ENCODE data around the gene PATL2. TPM values are rescaled to one million over a fixed set of nuclear protein-coding genes. Genes with fewer than 3 reads are reported as not detected.

PATL2 gene
- total RNA-seq, 2 donors from 2014 or later = 0.26 TPM; not detected in 1

DNA sequence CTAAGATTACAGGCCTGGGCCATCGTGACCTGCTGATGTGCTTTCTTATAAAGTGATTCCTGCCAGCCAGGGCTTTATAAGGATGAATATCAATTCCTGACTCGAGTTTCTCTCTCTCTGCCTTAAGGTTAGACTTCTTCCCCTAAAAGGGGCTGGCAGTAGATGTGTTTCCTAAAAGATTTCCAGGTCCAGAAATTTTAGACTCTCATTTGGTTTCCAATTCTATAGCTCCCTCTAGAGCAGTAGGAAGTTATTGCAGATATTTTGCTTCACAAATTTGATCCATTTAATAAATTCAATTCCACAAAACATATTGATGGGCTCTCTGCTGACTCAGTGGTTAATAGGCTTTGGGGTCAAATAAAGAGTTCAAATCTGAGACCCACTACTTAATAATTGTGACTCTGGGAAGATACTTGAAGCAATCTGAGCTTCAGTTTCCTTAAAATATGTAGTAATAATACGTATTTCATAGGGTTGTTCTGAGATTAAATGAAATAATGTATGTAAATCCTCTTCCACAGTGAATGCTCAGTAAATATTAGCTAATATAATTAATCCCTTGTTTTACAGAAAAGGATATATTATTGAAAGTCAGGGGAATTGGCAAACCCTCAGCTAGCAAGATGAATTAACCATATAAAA is 27.3 kb upstream of the PATL2 start:
- Mint-ChIP-seq H3K9me3 (peaks cover 11% of the 10 kb centered on the region), H3K36me3 (ENCODE audit: low read depth) (no peaks in the 10 kb centered on the region), H3K27me3 (ENCODE audit: insufficient read depth) (no peaks in the 10 kb centered on the region), H3K27ac (no peak overlapping the region), H3K4me1 (peaks cover 5% of the 10 kb centered on the region), H3K4me3 (no peak overlapping the region)
- no peaks in the 10 kb centered on the region for H3K9me3 ChIP-seq (ENCODE audit: control insufficient read depth, low read length)
- TF ChIP-seq, protein P1, sequence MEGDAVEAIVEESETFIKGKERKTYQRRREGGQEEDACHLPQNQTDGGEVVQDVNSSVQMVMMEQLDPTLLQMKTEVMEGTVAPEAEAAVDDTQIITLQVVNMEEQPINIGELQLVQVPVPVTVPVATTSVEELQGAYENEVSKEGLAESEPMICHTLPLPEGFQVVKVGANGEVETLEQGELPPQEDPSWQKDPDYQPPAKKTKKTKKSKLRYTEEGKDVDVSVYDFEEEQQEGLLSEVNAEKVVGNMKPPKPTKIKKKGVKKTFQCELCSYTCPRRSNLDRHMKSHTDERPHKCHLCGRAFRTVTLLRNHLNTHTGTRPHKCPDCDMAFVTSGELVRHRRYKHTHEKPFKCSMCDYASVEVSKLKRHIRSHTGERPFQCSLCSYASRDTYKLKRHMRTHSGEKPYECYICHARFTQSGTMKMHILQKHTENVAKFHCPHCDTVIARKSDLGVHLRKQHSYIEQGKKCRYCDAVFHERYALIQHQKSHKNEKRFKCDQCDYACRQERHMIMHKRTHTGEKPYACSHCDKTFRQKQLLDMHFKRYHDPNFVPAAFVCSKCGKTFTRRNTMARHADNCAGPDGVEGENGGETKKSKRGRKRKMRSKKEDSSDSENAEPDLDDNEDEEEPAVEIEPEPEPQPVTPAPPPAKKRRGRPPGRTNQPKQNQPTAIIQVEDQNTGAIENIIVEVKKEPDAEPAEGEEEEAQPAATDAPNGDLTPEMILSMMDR (conservative IDR thresholded peaks at IDR 0.05) = peak; percentile 78
- no peak overlapping the region for H3K9ac ChIP-seq (ENCODE audit: extremely low read depth, low read length, poor library complexity, severe bottlenecking)
- no peak overlapping the region for H3K27ac ChIP-seq (ENCODE audit: low read depth, low read length)
- H3K4me1 ChIP-seq (ENCODE audit: control insufficient read depth, insufficient read depth, low read length) = no peaks in the 10 kb centered on the region
- DNase-seq = no peak
- no peak overlapping the region for H3K4me3 ChIP-seq (ENCODE audit: low read length)
- 69 to 91% methylated on average over 3 of the region's 3 CpGs for WGBS, 2 experiments (ENCODE audit: insufficient coverage in 1 of 2, insufficient read length in 1 of 2)
- no peaks in the 10 kb centered on the region for H3K36me3 ChIP-seq (ENCODE audit: control insufficient read depth, insufficient read depth, low read length)
- no peaks in the 10 kb centered on the region for H3K27me3 ChIP-seq (ENCODE audit: control insufficient read depth, insufficient read depth, low read length, poor library complexity, severe bottlenecking)

DNA sequence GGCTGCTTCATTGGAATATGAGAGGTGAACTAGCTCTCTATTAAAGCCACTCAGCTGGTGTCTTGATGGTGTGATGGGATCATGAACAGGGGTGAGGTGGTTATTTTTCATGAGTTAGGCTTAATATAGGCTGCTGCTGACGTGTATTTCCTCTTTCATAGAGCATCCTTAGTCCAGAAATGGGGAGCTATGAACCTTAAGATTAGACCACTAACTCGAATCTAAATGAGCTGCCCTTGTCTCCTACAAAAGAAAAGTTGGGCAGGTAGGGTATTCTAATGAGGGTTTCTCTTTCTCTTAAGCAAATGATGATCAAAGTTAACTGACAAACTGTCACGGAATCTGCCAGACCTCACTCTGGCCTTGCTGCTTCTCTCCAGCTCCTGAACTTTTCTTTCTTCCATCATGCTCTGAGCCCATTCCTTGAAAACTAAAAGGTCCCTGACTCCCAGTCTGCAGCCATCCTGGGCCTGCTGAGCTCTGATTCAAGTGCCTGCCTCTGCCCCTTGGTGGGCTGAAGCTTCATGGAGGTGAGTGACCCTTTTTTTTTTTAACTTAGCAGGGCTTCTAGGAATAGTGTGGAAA is 25.1 kb upstream of the PATL2 start, which contains the start of gene TRIM69:
TRIM69 (plus strand) TSS at position 348 of the 585 bp plus-strand sequence; CDS start at position 525, 177 bp downstream.
- Mint-ChIP-seq H3K9me3 (peaks cover 9% of the 10 kb centered on the region), H3K27me3 (ENCODE audit: insufficient read depth) (no peaks in the 10 kb centered on the region), H3K27ac (peak within 1 kb of the TSS; percentile 10), H3K36me3 (ENCODE audit: low read depth) (no peaks in the 10 kb centered on the region), H3K4me3 (no peak within 1 kb of the TSS), H3K4me1 (peaks cover 5% of the 10 kb centered on the region)
- WGBS, 2 experiments (ENCODE audit: insufficient coverage in 1 of 2, insufficient read length in 1 of 2) = 80 to 93% methylated on average over 3 of the region's 3 CpGs
- Histone ChIP-seq H3K9me3 (ENCODE audit: control insufficient read depth, low read length) (no peaks in the 10 kb centered on the region), H3K4me3 (ENCODE audit: low read length) (no peak within 1 kb of the TSS), H3K27ac (ENCODE audit: low read depth, low read length) (no peak within 1 kb of the TSS), H3K36me3 (ENCODE audit: control insufficient read depth, insufficient read depth, low read length) (no peaks in the 10 kb centered on the region), H3K9ac (ENCODE audit: extremely low read depth, low read length, poor library complexity, severe bottlenecking) (no peak within 1 kb of the TSS), H3K4me1 (ENCODE audit: control insufficient read depth, insufficient read depth, low read length) (no peaks in the 10 kb centered on the region), H3K27me3 (ENCODE audit: control insufficient read depth, insufficient read depth, low read length, poor library complexity, severe bottlenecking) (no peaks in the 10 kb centered on the region)
- no peak for DNase-seq
- TF ChIP-seq, protein P1 (conservative IDR thresholded peaks at IDR 0.05) = no peak

DNA sequence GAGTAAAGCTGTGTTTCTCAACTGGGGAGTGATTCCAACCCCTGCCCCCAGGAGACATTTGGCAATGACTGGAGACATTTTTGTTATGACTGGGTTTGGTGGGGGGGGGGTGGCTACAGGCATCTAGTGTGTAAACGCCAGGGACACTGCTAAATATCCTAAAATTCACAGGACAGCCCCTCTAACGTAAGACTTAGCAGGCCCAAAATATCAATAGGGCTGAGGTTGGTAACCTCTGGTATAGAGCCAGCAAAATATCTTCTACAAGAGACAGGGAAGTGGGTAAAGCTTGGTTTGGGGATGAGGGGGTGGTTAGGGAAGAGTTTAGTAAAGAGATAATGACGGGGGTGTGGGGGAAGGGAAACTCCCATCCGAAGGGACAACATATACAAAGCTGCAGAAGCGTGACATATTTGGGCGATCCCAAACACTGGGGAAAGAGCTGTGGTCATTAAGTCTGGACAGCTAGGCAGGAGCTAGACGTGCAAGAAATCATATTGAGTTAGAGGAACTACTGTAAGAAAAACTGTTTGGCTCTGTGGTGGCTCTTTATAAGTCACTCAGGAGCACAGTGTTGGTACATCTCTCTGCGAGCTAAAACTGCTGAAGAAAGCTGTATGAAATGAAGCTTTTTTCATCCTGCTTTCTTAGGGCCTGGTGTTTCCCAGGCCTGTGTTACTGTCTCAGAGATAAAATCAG is 24.5 kb upstream of the PATL2 start:
- Mint-ChIP-seq H3K27ac (peak overlapping the region; percentile 10), H3K27me3 (ENCODE audit: insufficient read depth) (no peaks in the 10 kb centered on the region), H3K36me3 (ENCODE audit: low read depth) (no peaks in the 10 kb centered on the region), H3K4me1 (peaks cover 5% of the 10 kb centered on the region), H3K4me3 (no peak overlapping the region), H3K9me3 (peaks cover 9% of the 10 kb centered on the region)
- Histone ChIP-seq H3K9me3 (ENCODE audit: control insufficient read depth, low read length) (no peaks in the 10 kb centered on the region), H3K27me3 (ENCODE audit: control insufficient read depth, insufficient read depth, low read length, poor library complexity, severe bottlenecking) (no peaks in the 10 kb centered on the region), H3K27ac (ENCODE audit: low read depth, low read length) (no peak overlapping the region), H3K4me3 (ENCODE audit: low read length) (no peak overlapping the region), H3K36me3 (ENCODE audit: control insufficient read depth, insufficient read depth, low read length) (no peaks in the 10 kb centered on the region), H3K9ac (ENCODE audit: extremely low read depth, low read length, poor library complexity, severe bottlenecking) (no peak overlapping the region), H3K4me1 (ENCODE audit: control insufficient read depth, insufficient read depth, low read length) (no peaks in the 10 kb centered on the region)
- TF ChIP-seq, protein P1 (conservative IDR thresholded peaks at IDR 0.05) = no peak
- 85 to 90% methylated on average over 8 of the region's 8 CpGs for WGBS, 2 experiments (ENCODE audit: insufficient coverage in 1 of 2, insufficient read length in 1 of 2)
- no peak for DNase-seq
